HepG2 (cell line): Measurements from ENCODE around the gene ADCY5.

Experiments
- TF ChIP-seq, protein P1 (sequence below): sonication (generic); formaldehyde crosslinking; IDR thresholded peaks from 2 replicates; pipeline ENCODE4 v1.5.0; 2020; ENCODE audit warnings: mild to moderate bottlenecking, missing genetic modification reagents, moderate library complexity
- TF ChIP-seq, protein P2 (sequence below): IDR thresholded peaks from 2 replicates; pipeline ENCODE4 v1.6.1; 2012; ENCODE audit warnings: inconsistent platforms

GRCh38 chr3:123347691-123348264 lies 101.1 kb downstream of the ADCY5 start:
- TF ChIP-seq, protein P1, sequence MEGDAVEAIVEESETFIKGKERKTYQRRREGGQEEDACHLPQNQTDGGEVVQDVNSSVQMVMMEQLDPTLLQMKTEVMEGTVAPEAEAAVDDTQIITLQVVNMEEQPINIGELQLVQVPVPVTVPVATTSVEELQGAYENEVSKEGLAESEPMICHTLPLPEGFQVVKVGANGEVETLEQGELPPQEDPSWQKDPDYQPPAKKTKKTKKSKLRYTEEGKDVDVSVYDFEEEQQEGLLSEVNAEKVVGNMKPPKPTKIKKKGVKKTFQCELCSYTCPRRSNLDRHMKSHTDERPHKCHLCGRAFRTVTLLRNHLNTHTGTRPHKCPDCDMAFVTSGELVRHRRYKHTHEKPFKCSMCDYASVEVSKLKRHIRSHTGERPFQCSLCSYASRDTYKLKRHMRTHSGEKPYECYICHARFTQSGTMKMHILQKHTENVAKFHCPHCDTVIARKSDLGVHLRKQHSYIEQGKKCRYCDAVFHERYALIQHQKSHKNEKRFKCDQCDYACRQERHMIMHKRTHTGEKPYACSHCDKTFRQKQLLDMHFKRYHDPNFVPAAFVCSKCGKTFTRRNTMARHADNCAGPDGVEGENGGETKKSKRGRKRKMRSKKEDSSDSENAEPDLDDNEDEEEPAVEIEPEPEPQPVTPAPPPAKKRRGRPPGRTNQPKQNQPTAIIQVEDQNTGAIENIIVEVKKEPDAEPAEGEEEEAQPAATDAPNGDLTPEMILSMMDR (CRISPR knock-in tag): no peak
- TF ChIP-seq, protein P2, sequence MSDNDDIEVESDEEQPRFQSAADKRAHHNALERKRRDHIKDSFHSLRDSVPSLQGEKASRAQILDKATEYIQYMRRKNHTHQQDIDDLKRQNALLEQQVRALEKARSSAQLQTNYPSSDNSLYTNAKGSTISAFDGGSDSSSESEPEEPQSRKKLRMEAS: no peak
